Activated gamma-delta T cell treated with Interleukin-2 at 50 U/mL for 16 hours (primary cell): ENCODE measurements around the gene PIK3R1.
"Not testable (repeated sequence)": the region's sequence is repeated elsewhere in the genome, so short reads cannot be mapped to it uniquely, and the experiment has no call there.

ENCODE experiments used
- DNase-seq: peaks from one replicate; pipeline ENCODE4 v3.0.0-alpha.2; 2020

PIK3R1 gene

GRCh38 chr5:68227532-68228160, 12.1 kb downstream of the PIK3R1 start:
- no peak for DNase-seq

- no peak for DNase-seq
These were observed 13.9 kb downstream of the PIK3R1 start for GRCh38 chr5:68229416-68229815.

GRCh38 chr5:68230285-68230684, 14.7 kb downstream of the PIK3R1 start:
- no peak for DNase-seq

GRCh38 chr5:68231414-68232076, 16.0 kb downstream of the PIK3R1 start:
- no peak for DNase-seq

- no peak for DNase-seq
These were observed 16.7 kb downstream of the PIK3R1 start for GRCh38 chr5:68232277-68232676.

- DNase-seq, result no peak
These were observed 17.5 kb downstream of the PIK3R1 start for GRCh38 chr5:68233075-68233474.

GRCh38 chr5:68235229-68235628, 19.7 kb downstream of the PIK3R1 start:
- DNase-seq, result not testable (repeated sequence)

- DNase-seq, result no peak
These were observed 22.2 kb downstream of the PIK3R1 start for GRCh38 chr5:68237715-68238114.

GRCh38 chr5:68239487-68239886, 23.9 kb downstream of the PIK3R1 start:
- DNase-seq, result peak; percentile 77

- DNase-seq, result no peak
These were observed 24.6 kb downstream of the PIK3R1 start for GRCh38 chr5:68240202-68240601.

- DNase-seq, result no peak
These were observed 25.2 kb downstream of the PIK3R1 start for GRCh38 chr5:68240771-68241170.

GRCh38 chr5:68242743-68243142, 27.2 kb downstream of the PIK3R1 start:
- no peak for DNase-seq

- no peak for DNase-seq
These were observed 27.7 kb downstream of the PIK3R1 start for GRCh38 chr5:68243251-68243650.

GRCh38 chr5:68243681-68244080, 28.1 kb downstream of the PIK3R1 start:
- no peak for DNase-seq

- DNase-seq, result no peak
These were observed 29.8 kb downstream of the PIK3R1 start for GRCh38 chr5:68245319-68245718.

GRCh38 chr5:68246802-68247201, 31.2 kb downstream of the PIK3R1 start:
- DNase-seq, result no peak

GRCh38 chr5:68247627-68248026, 32.1 kb downstream of the PIK3R1 start:
- DNase-seq, result no peak

GRCh38 chr5:68248896-68249295, 33.3 kb downstream of the PIK3R1 start:
- no peak for DNase-seq

GRCh38 chr5:68249520-68249919, 34.0 kb downstream of the PIK3R1 start:
- DNase-seq, result no peak

GRCh38 chr5:68250661-68251298, 35.2 kb downstream of the PIK3R1 start:
- DNase-seq, result no peak

GRCh38 chr5:68251386-68251785, 35.8 kb downstream of the PIK3R1 start:
- peak; percentile 44 for DNase-seq

- no peak for DNase-seq
These were observed 36.4 kb downstream of the PIK3R1 start for GRCh38 chr5:68251804-68252522.
